ENCODE results near the gene CARD10. TPM values are rescaled to one million over a fixed set of nuclear protein-coding genes. Genes with fewer than 3 reads are reported as not detected.
A peak's percentile ranks its signal among the peaks of the same experiment; 100 is the strongest.

Gene CARD10
- polyA plus RNA-seq, 1 donor (not counting 4 experiments of a cell fraction or from before 2014, with no cell fraction given), result 32.2 TPM

- H3K9me1 ChIP-seq (ENCODE audit: control insufficient read depth, extremely low read depth, insufficient read depth, low read length), result peaks cover 2% of the 10 kb centered on the region
- peaks cover 88% of the 10 kb centered on the region for H3K79me2 ChIP-seq (ENCODE audit: control insufficient read depth, insufficient read depth, low read length)
- H3K9me3 ChIP-seq (ENCODE audit: control insufficient read depth, low read depth, low read length), result no peaks in the 10 kb centered on the region
- dilution Hi-C loops (cut with MboI; ENCODE audit: extremely low pct_ligation_motif_present, low sequenced_read_pairs), result no loop called here
- no peak overlapping the region for H3K9ac ChIP-seq (ENCODE audit: control insufficient read depth, extremely low read depth, insufficient read depth, low read length)
- H2AFZ ChIP-seq (ENCODE audit: control insufficient read depth, low read length), result no peak overlapping the region
- FAIRE-seq, result no peak
- H3K27me3 ChIP-seq (ENCODE audit: control insufficient read depth, extremely low read depth, insufficient read depth, low read length), result no peaks in the 10 kb centered on the region
- H3K27ac ChIP-seq (ENCODE audit: control insufficient read depth, insufficient read depth, low read length), result peak overlapping the region; percentile 24
- H3K4me3 ChIP-seq (ENCODE audit: control insufficient read depth in 2 of 3, extremely low read depth in 1 of 3, insufficient read depth in 2 of 3, low read depth in 1 of 3, low read length in 3 of 3), result no peak overlapping the region
- no peak for TF ChIP-seq EZH2 (IDR thresholded peaks at IDR 0.05; ENCODE audit: low read length)
- TF ChIP-seq CTCF (optimal IDR thresholded peaks at IDR 0.05 in 1 of 3, IDR thresholded peaks at IDR 0.05 in 1 of 3, conservative IDR thresholded peaks at IDR 0.05 in 1 of 3; ENCODE audit: extremely low read depth in 1 of 3, insufficient read depth in 2 of 3, low read length in 3 of 3), result no peak
- H3K4me1 ChIP-seq (ENCODE audit: control insufficient read depth, extremely low read depth, insufficient read depth, low read length), result peaks cover 36% of the 10 kb centered on the region
- peaks cover 46 to 75% of the 10 kb centered on the region in 2 experiments for H3K36me3 ChIP-seq (ENCODE audit: control insufficient read depth in 2 of 2, extremely low read depth in 1 of 2, insufficient read depth in 2 of 2, low read length in 2 of 2)
- H3K4me2 ChIP-seq (ENCODE audit: control insufficient read depth, extremely low read depth, insufficient read depth, low read depth, low read length), result no peak overlapping the region
- H4K20me1 ChIP-seq (ENCODE audit: control insufficient read depth, extremely low read depth, insufficient read depth, low read length), result peaks cover 7% of the 10 kb centered on the region
- DNase-seq (ENCODE audit: low read depth, low spot score), result no peak
These were observed 9.1 kb downstream of the CARD10 start for GRCh38 chr22:37510091-37510490.

- H3K4me3 ChIP-seq (ENCODE audit: control insufficient read depth in 2 of 3, extremely low read depth in 1 of 3, insufficient read depth in 2 of 3, low read depth in 1 of 3, low read length in 3 of 3), result no peak overlapping the region
- peak overlapping the region; percentile 62 for H3K27ac ChIP-seq (ENCODE audit: control insufficient read depth, insufficient read depth, low read length)
- H4K20me1 ChIP-seq (ENCODE audit: control insufficient read depth, extremely low read depth, insufficient read depth, low read length), result peaks cover 13% of the 10 kb centered on the region
- peak overlapping the region; percentile 11 for H3K4me2 ChIP-seq (ENCODE audit: control insufficient read depth, extremely low read depth, insufficient read depth, low read depth, low read length)
- TF ChIP-seq CTCF (optimal IDR thresholded peaks at IDR 0.05 in 1 of 3, IDR thresholded peaks at IDR 0.05 in 1 of 3, conservative IDR thresholded peaks at IDR 0.05 in 1 of 3; ENCODE audit: extremely low read depth in 1 of 3, insufficient read depth in 2 of 3, low read length in 3 of 3) (no peak), EZH2 (IDR thresholded peaks at IDR 0.05; ENCODE audit: low read length) (no peak)
- peaks cover 34% of the 10 kb centered on the region for H3K4me1 ChIP-seq (ENCODE audit: control insufficient read depth, extremely low read depth, insufficient read depth, low read length)
- H3K27me3 ChIP-seq (ENCODE audit: control insufficient read depth, extremely low read depth, insufficient read depth, low read length), result no peaks in the 10 kb centered on the region
- no peaks in the 10 kb centered on the region for H3K9me3 ChIP-seq (ENCODE audit: control insufficient read depth, low read depth, low read length)
- no peak for DNase-seq (ENCODE audit: low read depth, low spot score)
- peaks cover 88% of the 10 kb centered on the region for H3K79me2 ChIP-seq (ENCODE audit: control insufficient read depth, insufficient read depth, low read length)
- peaks cover 40 to 75% of the 10 kb centered on the region in 2 experiments for H3K36me3 ChIP-seq (ENCODE audit: control insufficient read depth in 2 of 2, extremely low read depth in 1 of 2, insufficient read depth in 2 of 2, low read length in 2 of 2)
- dilution Hi-C loops (cut with MboI; ENCODE audit: extremely low pct_ligation_motif_present, low sequenced_read_pairs), result no loop called here
- no peak for FAIRE-seq
- H3K9ac ChIP-seq (ENCODE audit: control insufficient read depth, extremely low read depth, insufficient read depth, low read length), result peak overlapping the region; percentile 39
- H3K9me1 ChIP-seq (ENCODE audit: control insufficient read depth, extremely low read depth, insufficient read depth, low read length), result no peaks in the 10 kb centered on the region
- no peak overlapping the region for H2AFZ ChIP-seq (ENCODE audit: control insufficient read depth, low read length)
These were observed 10.0 kb downstream of the CARD10 start for GRCh38 chr22:37509059-37509860.

Measured in keratinocyte (primary cell).